ENCODE data around the gene MYOM3.

The MYOM3 gene

GRCh38 chr1:24109166-24109483 is 2.8 kb downstream of the MYOM3 start:
- no peaks in the 10 kb centered on the region for H3K79me1 ChIP-seq (replicated peaks; ENCODE audit: low read length, poor library complexity, severe bottlenecking)
- peak overlapping the region; percentile 69 for H3K9ac ChIP-seq (ENCODE audit: low read length)
- H3K36me3 ChIP-seq (ENCODE audit: control insufficient read depth in 1 of 2, insufficient read depth in 2 of 2, low read depth in 1 of 2, low read length in 2 of 2): no peaks in the 10 kb centered on the region
- H3K14ac ChIP-seq (ENCODE audit: low read length in 2 of 2): no peak overlapping the region
- H2AFZ ChIP-seq (ENCODE audit: low read depth, low read length): no peak overlapping the region
- DNase-seq: no peak
- H2BK15ac ChIP-seq (ENCODE audit: low read depth, poor library complexity, severe bottlenecking): no peak overlapping the region
- H4K91ac ChIP-seq (ENCODE audit: low read length): no peak overlapping the region
- no peak overlapping the region for H3K18ac ChIP-seq (ENCODE audit: low read depth in 1 of 2, low read length in 2 of 2)
- no peak overlapping the region for H4K8ac ChIP-seq (ENCODE audit: low read length)
- H3K4me1 ChIP-seq (ENCODE audit: control insufficient read depth, insufficient read depth, low read depth, low read length): peaks cover 30% of the 10 kb centered on the region
- H3K27ac ChIP-seq (ENCODE audit: low read length, poor library complexity, severe bottlenecking): no peak overlapping the region
- H2BK5ac ChIP-seq (ENCODE audit: low read depth, low read length, poor library complexity, severe bottlenecking): no peak overlapping the region
- 92% methylated on average over 1 of the region's 1 CpG for WGBS
- H3K4ac ChIP-seq (ENCODE audit: low read depth in 1 of 2, low read length in 2 of 2): no peak overlapping the region
- H3K27me3 ChIP-seq (ENCODE audit: control insufficient read depth in 1 of 2, insufficient read depth in 1 of 2, low read length in 2 of 2): peaks cover 8 to 11% of the 10 kb centered on the region in 2 experiments
- H3K4me2 ChIP-seq (ENCODE audit: low read length, poor library complexity, severe bottlenecking): no peak overlapping the region
- no peak overlapping the region for H2BK120ac ChIP-seq (ENCODE audit: low read depth, low read length)
- no peaks in the 10 kb centered on the region for H3K9me3 ChIP-seq (ENCODE audit: control insufficient read depth, low read length)
- H3K4me3 ChIP-seq (ENCODE audit: insufficient read depth in 1 of 2, low read depth in 1 of 2, low read length in 2 of 2): no peak overlapping the region
- peak overlapping the region in 1 of 2 experiments; percentile 10 for H2BK12ac ChIP-seq (ENCODE audit: low read length in 2 of 2)
- H3K23ac ChIP-seq (ENCODE audit: low read length in 2 of 2): no peak overlapping the region
- H2AK5ac ChIP-seq (ENCODE audit: low read length, severe bottlenecking): no peak overlapping the region

GRCh38 chr1:24108334-24109165 is 3.4 kb downstream of the MYOM3 start:
- Histone ChIP-seq H3K79me1 (replicated peaks; ENCODE audit: low read length, poor library complexity, severe bottlenecking) (no peaks in the 10 kb centered on the region), H2BK5ac (ENCODE audit: low read depth, low read length, poor library complexity, severe bottlenecking) (no peak overlapping the region), H3K4me2 (ENCODE audit: low read length, poor library complexity, severe bottlenecking) (no peak overlapping the region), H3K36me3 (ENCODE audit: control insufficient read depth in 1 of 2, insufficient read depth in 2 of 2, low read depth in 1 of 2, low read length in 2 of 2) (no peaks in the 10 kb centered on the region), H3K9ac (ENCODE audit: low read length) (peak overlapping the region; percentile 69), H2AK5ac (ENCODE audit: low read length, severe bottlenecking) (peak overlapping the region; percentile 46), H3K14ac (ENCODE audit: low read length in 2 of 2) (no peak overlapping the region), H3K23ac (ENCODE audit: low read length in 2 of 2) (no peak overlapping the region), H3K27me3 (ENCODE audit: control insufficient read depth in 1 of 2, insufficient read depth in 1 of 2, low read length in 2 of 2) (peaks cover 2 to 5% of the 10 kb centered on the region in 2 experiments), H3K9me3 (ENCODE audit: control insufficient read depth, low read length) (no peaks in the 10 kb centered on the region), H4K8ac (ENCODE audit: low read length) (no peak overlapping the region), H3K4me1 (ENCODE audit: control insufficient read depth, insufficient read depth, low read depth, low read length) (peaks cover 30% of the 10 kb centered on the region), H2BK120ac (ENCODE audit: low read depth, low read length) (no peak overlapping the region), H2BK12ac (ENCODE audit: low read length in 2 of 2) (peak overlapping the region in 1 of 2 experiments; percentile 10), H3K4me3 (ENCODE audit: insufficient read depth in 1 of 2, low read depth in 1 of 2, low read length in 2 of 2) (peak overlapping the region in 1 of 2 experiments; percentile 24), H3K4ac (ENCODE audit: low read depth in 1 of 2, low read length in 2 of 2) (no peak overlapping the region), H4K91ac (ENCODE audit: low read length) (no peak overlapping the region), H2AFZ (ENCODE audit: low read depth, low read length) (no peak overlapping the region), H3K18ac (ENCODE audit: low read depth in 1 of 2, low read length in 2 of 2) (peak overlapping the region in 1 of 2 experiments; percentile 14), H3K27ac (ENCODE audit: low read length, poor library complexity, severe bottlenecking) (peak overlapping the region; percentile 4), H2BK15ac (ENCODE audit: low read depth, poor library complexity, severe bottlenecking) (no peak overlapping the region)
- 76% methylated on average over 21 of the region's 22 CpGs for WGBS
- peak; percentile 72 for DNase-seq

DNA sequence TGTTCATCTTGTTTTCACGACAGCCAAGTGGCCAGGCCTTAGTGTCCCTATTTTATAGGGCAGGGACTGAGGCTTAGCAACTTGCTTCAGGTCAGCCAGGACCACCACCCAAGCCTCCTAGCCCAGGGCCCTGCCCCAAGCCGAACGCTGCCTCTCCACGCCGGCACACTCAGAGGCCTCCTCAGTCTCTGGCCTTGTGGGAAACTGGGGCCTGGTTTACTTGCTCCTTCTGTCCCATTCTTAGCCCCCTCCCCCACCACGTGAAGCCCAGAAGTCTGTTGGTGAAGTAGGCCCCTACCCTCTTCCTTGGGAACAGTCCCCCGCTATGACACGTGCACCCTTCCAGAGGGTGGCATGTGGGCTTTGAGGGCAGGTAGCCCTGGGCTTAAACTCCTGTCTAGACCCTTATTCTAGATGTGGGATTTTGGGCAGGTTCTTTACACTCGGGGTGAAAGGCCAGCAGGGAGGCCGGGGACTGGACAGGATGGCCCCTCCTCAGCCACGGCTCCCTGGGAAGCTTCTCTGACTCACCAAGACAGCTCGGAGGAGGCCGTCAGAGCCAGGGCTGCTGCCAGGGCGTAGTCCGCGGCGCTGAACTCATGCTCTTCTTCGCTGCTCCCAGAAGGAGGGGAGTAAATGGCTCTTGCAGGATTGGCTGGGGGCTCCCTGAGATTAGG is 4.3 kb downstream of the MYOM3 start:
- Histone ChIP-seq H2AK5ac (ENCODE audit: low read length, severe bottlenecking) (peak overlapping the region; percentile 46), H2BK15ac (ENCODE audit: low read depth, poor library complexity, severe bottlenecking) (no peak overlapping the region), H3K4me1 (ENCODE audit: control insufficient read depth, insufficient read depth, low read depth, low read length) (peaks cover 36% of the 10 kb centered on the region), H2BK12ac (ENCODE audit: low read length in 2 of 2) (no peak overlapping the region), H2BK120ac (ENCODE audit: low read depth, low read length) (no peak overlapping the region), H3K23ac (ENCODE audit: low read length in 2 of 2) (no peak overlapping the region), H3K36me3 (ENCODE audit: control insufficient read depth in 1 of 2, insufficient read depth in 2 of 2, low read depth in 1 of 2, low read length in 2 of 2) (no peaks in the 10 kb centered on the region), H3K4me3 (ENCODE audit: insufficient read depth in 1 of 2, low read depth in 1 of 2, low read length in 2 of 2) (peak overlapping the region in 1 of 2 experiments; percentile 24), H2BK5ac (ENCODE audit: low read depth, low read length, poor library complexity, severe bottlenecking) (no peak overlapping the region), H4K8ac (ENCODE audit: low read length) (no peak overlapping the region), H4K91ac (ENCODE audit: low read length) (no peak overlapping the region), H3K9ac (ENCODE audit: low read length) (peak overlapping the region; percentile 69), H3K14ac (ENCODE audit: low read length in 2 of 2) (no peak overlapping the region), H2AFZ (ENCODE audit: low read depth, low read length) (no peak overlapping the region), H3K18ac (ENCODE audit: low read depth in 1 of 2, low read length in 2 of 2) (no peak overlapping the region), H3K27ac (ENCODE audit: low read length, poor library complexity, severe bottlenecking) (no peak overlapping the region), H3K27me3 (ENCODE audit: control insufficient read depth in 1 of 2, insufficient read depth in 1 of 2, low read length in 2 of 2) (no peaks in the 10 kb centered on the region), H3K79me1 (replicated peaks; ENCODE audit: low read length, poor library complexity, severe bottlenecking) (no peaks in the 10 kb centered on the region), H3K4me2 (ENCODE audit: low read length, poor library complexity, severe bottlenecking) (no peak overlapping the region), H3K9me3 (ENCODE audit: control insufficient read depth, low read length) (no peaks in the 10 kb centered on the region), H3K4ac (ENCODE audit: low read depth in 1 of 2, low read length in 2 of 2) (no peak overlapping the region)
- WGBS: 70% methylated on average over 18 of the region's 18 CpGs
- peak; percentile 62 for DNase-seq

GRCh38 chr1:24105368-24106160 is 6.4 kb downstream of the MYOM3 start:
- Histone ChIP-seq H3K4ac (ENCODE audit: low read depth in 1 of 2, low read length in 2 of 2) (no peak overlapping the region), H2BK5ac (ENCODE audit: low read depth, low read length, poor library complexity, severe bottlenecking) (no peak overlapping the region), H3K4me1 (ENCODE audit: control insufficient read depth, insufficient read depth, low read depth, low read length) (peaks cover 36% of the 10 kb centered on the region), H3K14ac (ENCODE audit: low read length in 2 of 2) (peak overlapping the region in 1 of 2 experiments; percentile 44), H2BK15ac (ENCODE audit: low read depth, poor library complexity, severe bottlenecking) (no peak overlapping the region), H3K9me3 (ENCODE audit: control insufficient read depth, low read length) (no peaks in the 10 kb centered on the region), H3K79me1 (replicated peaks; ENCODE audit: low read length, poor library complexity, severe bottlenecking) (no peaks in the 10 kb centered on the region), H3K27me3 (ENCODE audit: control insufficient read depth in 1 of 2, insufficient read depth in 1 of 2, low read length in 2 of 2) (no peaks in the 10 kb centered on the region), H2AK5ac (ENCODE audit: low read length, severe bottlenecking) (no peak overlapping the region), H2BK120ac (ENCODE audit: low read depth, low read length) (no peak overlapping the region), H3K9ac (ENCODE audit: low read length) (no peak overlapping the region), H2AFZ (ENCODE audit: low read depth, low read length) (no peak overlapping the region), H3K36me3 (ENCODE audit: control insufficient read depth in 1 of 2, insufficient read depth in 2 of 2, low read depth in 1 of 2, low read length in 2 of 2) (no peaks in the 10 kb centered on the region), H3K18ac (ENCODE audit: low read depth in 1 of 2, low read length in 2 of 2) (no peak overlapping the region), H4K8ac (ENCODE audit: low read length) (no peak overlapping the region), H4K91ac (ENCODE audit: low read length) (no peak overlapping the region), H3K23ac (ENCODE audit: low read length in 2 of 2) (no peak overlapping the region), H2BK12ac (ENCODE audit: low read length in 2 of 2) (peak overlapping the region in 1 of 2 experiments; percentile 15), H3K4me3 (ENCODE audit: insufficient read depth in 1 of 2, low read depth in 1 of 2, low read length in 2 of 2) (no peak overlapping the region), H3K27ac (ENCODE audit: low read length, poor library complexity, severe bottlenecking) (no peak overlapping the region), H3K4me2 (ENCODE audit: low read length, poor library complexity, severe bottlenecking) (no peak overlapping the region)
- 88% methylated on average over 16 of the region's 19 CpGs for WGBS
- DNase-seq: no peak
